GM18870 (cell line): ENCODE measurements around the gene OVCA2.

Source experiments
- ATAC-seq: cut with Tn5 transposase; IDR thresholded peaks from one replicate; pipeline ENCODE4 v1.9.1; 2021; ENCODE audit warnings: moderate library complexity; ENCODE audit not compliant: unreplicated experiment

OVCA2 gene

GRCh38 chr17:2082003-2082781 is 40.4 kb downstream of the OVCA2 start:
- no peak for ATAC-seq

- peak; percentile 43 for ATAC-seq
Observed at GRCh38 chr17:2083613-2084035, 41.8 kb downstream of the OVCA2 start.

- no peak for ATAC-seq
Observed at GRCh38 chr17:2084036-2084765, 42.4 kb downstream of the OVCA2 start.

GRCh38 chr17:2084766-2085647 is 43.2 kb downstream of the OVCA2 start:
- ATAC-seq = no peak

- no peak for ATAC-seq
Observed at GRCh38 chr17:2085648-2085949, 43.8 kb downstream of the OVCA2 start.

- ATAC-seq = no peak
Observed at GRCh38 chr17:2086306-2086705, 44.5 kb downstream of the OVCA2 start.

- no peak for ATAC-seq
Observed at GRCh38 chr17:2087597-2088211, 45.9 kb downstream of the OVCA2 start.

GRCh38 chr17:2089021-2089422 is 47.2 kb downstream of the OVCA2 start:
- peak; percentile 11 for ATAC-seq

- no peak for ATAC-seq
Observed at GRCh38 chr17:2090210-2090641, 48.4 kb downstream of the OVCA2 start.

GRCh38 chr17:2090804-2091534 is 49.1 kb downstream of the OVCA2 start:
- ATAC-seq = no peak

GRCh38 chr17:2092253-2092652 is 50.4 kb downstream of the OVCA2 start:
- no peak for ATAC-seq
